Mesendoderm (in vitro differentiated cells): ENCODE measurements around the gene TST.

Source experiments
- DNase-seq: peaks from one replicate; pipeline ENCODE4 v3.0.0; 2013
- H2AK5ac ChIP-seq: 2 replicates; pipeline ENCODE4 v1.6.1; 2013; ENCODE audit warnings: low read length, inconsistent platforms
- H2BK120ac ChIP-seq: 2 replicates; pipeline ENCODE4 v1.6.1; 2013; ENCODE audit warnings: low read depth, mild to moderate bottlenecking, low read length, moderate library complexity, mixed read lengths
- H2BK15ac ChIP-seq: replicated peaks from 2 replicates; pipeline ENCODE4 v1.6.1; 2013; ENCODE audit warnings: low read depth, mild to moderate bottlenecking, moderate library complexity
- H2BK5ac ChIP-seq: 2 replicates; pipeline ENCODE4 v1.6.1; 2013; ENCODE audit warnings: low read length, inconsistent platforms
- H3K18ac ChIP-seq: 2 replicates; pipeline ENCODE4 v1.6.1; 2013; ENCODE audit warnings: mild to moderate bottlenecking, low read length, mixed read lengths
- H3K23ac ChIP-seq: one replicate; pipeline ENCODE4 v1.6.1; 2013; ENCODE audit warnings: low read length
- H3K27ac ChIP-seq: 2 replicates; pipeline ENCODE4 v1.5.1; 2013; ENCODE audit warnings: low read depth, mild to moderate bottlenecking, inconsistent platforms, low read length, moderate library complexity
- H3K27me3 ChIP-seq: 2 replicates; pipeline ENCODE4 v1.6.1; 2013; ENCODE audit warnings: low read length, control low read depth, mild to moderate bottlenecking, inconsistent platforms; ENCODE audit not compliant: insufficient read depth, poor library complexity
- H3K36me3 ChIP-seq: 2 replicates; pipeline ENCODE4 v1.6.1; 2013; ENCODE audit warnings: low read length, inconsistent platforms; ENCODE audit not compliant: control insufficient read depth, insufficient read depth
- H3K4ac ChIP-seq: one replicate; pipeline ENCODE4 v1.6.1; 2013; ENCODE audit warnings: low read depth, mild to moderate bottlenecking, low read length, moderate library complexity
- H3K4me1 ChIP-seq: 2 replicates; pipeline ENCODE4 v1.6.1; 2013; ENCODE audit warnings: low read depth, low read length, inconsistent platforms; ENCODE audit not compliant: control insufficient read depth
- H3K4me2 ChIP-seq: 2 replicates; pipeline ENCODE4 v1.6.1; 2013; ENCODE audit warnings: low read length
- H3K4me3 ChIP-seq: 2 replicates; pipeline ENCODE4 v1.5.1; 2013; ENCODE audit warnings: mild to moderate bottlenecking, low read length
- H3K56ac ChIP-seq: one replicate; pipeline ENCODE4 v1.6.1; 2013; ENCODE audit warnings: low read length
- H3K79me1 ChIP-seq: 2 replicates; pipeline ENCODE4 v1.6.1; 2013; ENCODE audit warnings: low read length, inconsistent platforms
- H3K79me2 ChIP-seq: 2 replicates; pipeline ENCODE4 v1.6.1; 2013; ENCODE audit warnings: mild to moderate bottlenecking, low read length; ENCODE audit not compliant: control insufficient read depth, insufficient read depth
- H3K9ac ChIP-seq: 2 replicates; pipeline ENCODE4 v1.6.1; 2013; ENCODE audit warnings: low read length, inconsistent platforms
- H4K5ac ChIP-seq: one replicate; pipeline ENCODE4 v1.6.1; 2013; ENCODE audit warnings: low read length
- H4K8ac ChIP-seq: one replicate; pipeline ENCODE4 v1.6.1; 2013; ENCODE audit warnings: low read depth, mild to moderate bottlenecking, control low read depth, low read length, moderate library complexity
- WGBS: extraction: QIAGEN DNeasy Blood & Tissue Kit; methylation state at CpG from one replicate; pipeline ENCODE4 v1.1.7; 2013; ENCODE audit warnings: low lambda C conversion rate, missing lambda C conversion rate; ENCODE audit not compliant: insufficient coverage; ENCODE audit errors: extremely low coverage; 5-methylcytosine and 5-hydroxymethylcytosine counted together

The TST gene

DNA sequence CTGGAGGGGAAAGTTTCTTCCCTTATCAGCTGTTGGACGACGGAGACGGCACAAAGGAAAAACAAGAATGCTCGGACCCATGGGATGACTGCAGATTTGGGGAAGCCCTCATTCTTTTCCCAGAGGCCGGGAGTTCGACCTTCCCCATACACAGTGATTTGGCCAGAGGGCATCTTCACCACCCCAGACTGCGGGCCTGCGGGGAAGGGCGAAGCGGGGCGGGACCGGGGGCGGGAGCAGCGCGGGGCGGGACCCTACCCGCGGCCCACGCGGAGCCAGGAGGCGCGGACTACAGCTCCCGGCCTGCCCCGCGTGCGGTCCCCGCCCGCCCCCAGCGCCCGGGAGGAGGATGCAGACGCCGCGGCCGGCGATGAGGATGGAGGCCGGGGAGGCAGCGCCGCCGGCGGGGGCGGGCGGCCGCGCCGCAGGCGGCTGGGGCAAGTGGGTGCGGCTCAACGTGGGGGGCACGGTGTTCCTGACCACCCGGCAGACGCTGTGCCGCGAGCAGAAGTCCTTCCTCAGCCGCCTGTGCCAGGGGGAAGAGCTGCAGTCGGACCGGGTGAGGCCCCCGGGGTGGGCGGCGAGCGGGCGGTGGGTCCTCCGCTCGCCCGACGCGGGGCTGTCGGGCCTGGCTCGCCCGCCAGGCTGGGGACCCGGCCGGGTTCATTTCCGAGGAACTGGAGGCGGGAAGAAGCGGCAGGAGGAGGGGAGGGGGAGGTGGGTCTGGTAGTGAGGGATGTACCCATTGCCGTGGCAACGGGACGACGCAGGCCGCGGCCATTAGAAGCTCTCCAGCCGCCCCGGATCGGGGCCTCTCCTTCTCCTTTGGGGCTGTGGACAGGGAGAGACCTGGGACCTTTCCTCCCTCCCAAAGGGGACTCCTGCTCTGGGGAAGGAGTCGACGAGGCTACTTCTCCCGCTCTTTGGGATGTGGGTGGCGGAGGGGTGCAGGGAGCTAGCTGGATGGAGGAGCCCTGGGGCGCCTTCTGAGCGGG is 32.4 kb upstream of the TST start, which contains the start of gene KCTD17:
Gene KCTD17, plus strand, starts transcription at position 352 of the 995 bp plus-strand sequence. Its CDS starts 19 bp downstream, at position 371.
- H4K8ac ChIP-seq, result no peak within 1 kb of the TSS
- no peak within 1 kb of the TSS for H2BK5ac ChIP-seq
- H3K23ac ChIP-seq, result no peak within 1 kb of the TSS
- H3K36me3 ChIP-seq, result no peaks in the 10 kb centered on the region
- H3K56ac ChIP-seq, result peak within 1 kb of the TSS; percentile 84
- no peaks in the 10 kb centered on the region for H3K79me2 ChIP-seq
- no peak within 1 kb of the TSS for H2AK5ac ChIP-seq
- no peak within 1 kb of the TSS for H3K27ac ChIP-seq
- H3K18ac ChIP-seq, result no peak within 1 kb of the TSS
- H3K27me3 ChIP-seq, result no peaks in the 10 kb centered on the region
- no peak within 1 kb of the TSS for H3K4ac ChIP-seq
- no peak within 1 kb of the TSS for H2BK120ac ChIP-seq
- no peak within 1 kb of the TSS for H4K5ac ChIP-seq
- WGBS, result no CpG with 5 or more reads among the region's 89 CpGs
- H3K4me2 ChIP-seq, result peak within 1 kb of the TSS; percentile 57
- DNase-seq, result peak; percentile 76
- no peak within 1 kb of the TSS for H2BK15ac ChIP-seq
- H3K79me1 ChIP-seq, result no peaks in the 10 kb centered on the region
- H3K4me3 ChIP-seq, result peak within 1 kb of the TSS; percentile 73
- no peaks in the 10 kb centered on the region for H3K4me1 ChIP-seq
- peak within 1 kb of the TSS; percentile 77 for H3K9ac ChIP-seq

DNA sequence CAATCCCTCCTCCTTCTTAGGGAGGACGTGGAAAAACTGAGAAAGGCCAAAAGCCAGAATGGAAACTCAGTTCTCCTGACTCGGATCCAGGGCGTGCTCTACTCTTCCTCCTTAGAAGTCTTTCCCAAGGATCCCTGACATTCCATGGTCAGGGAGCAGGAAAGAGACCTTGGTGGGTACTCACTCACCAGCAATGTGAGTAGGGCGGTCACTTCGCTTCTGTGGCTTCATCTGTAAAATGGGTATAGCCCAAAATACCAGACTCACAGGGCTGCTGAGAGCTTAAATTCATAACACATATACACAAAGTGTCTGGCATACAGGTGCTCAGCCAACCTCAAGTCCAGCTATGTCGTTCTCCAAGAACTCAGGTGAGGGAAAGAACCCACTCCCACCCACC is 31.7 kb upstream of the TST start:
- Histone ChIP-seq H3K79me2 (no peaks in the 10 kb centered on the region), H3K4me2 (no peak overlapping the region), H3K4ac (no peak overlapping the region), H3K36me3 (no peaks in the 10 kb centered on the region), H4K8ac (no peak overlapping the region), H2BK120ac (no peak overlapping the region), H3K4me3 (no peak overlapping the region), H2BK15ac (no peak overlapping the region), H3K79me1 (no peaks in the 10 kb centered on the region), H3K56ac (no peak overlapping the region), H3K27ac (no peak overlapping the region), H2AK5ac (no peak overlapping the region), H3K27me3 (no peaks in the 10 kb centered on the region), H3K18ac (no peak overlapping the region), H2BK5ac (no peak overlapping the region), H3K9ac (no peak overlapping the region), H4K5ac (no peak overlapping the region), H3K23ac (no peak overlapping the region), H3K4me1 (no peaks in the 10 kb centered on the region)
- no peak for DNase-seq
- no CpG with 5 or more reads among the region's 6 CpGs for WGBS

DNA sequence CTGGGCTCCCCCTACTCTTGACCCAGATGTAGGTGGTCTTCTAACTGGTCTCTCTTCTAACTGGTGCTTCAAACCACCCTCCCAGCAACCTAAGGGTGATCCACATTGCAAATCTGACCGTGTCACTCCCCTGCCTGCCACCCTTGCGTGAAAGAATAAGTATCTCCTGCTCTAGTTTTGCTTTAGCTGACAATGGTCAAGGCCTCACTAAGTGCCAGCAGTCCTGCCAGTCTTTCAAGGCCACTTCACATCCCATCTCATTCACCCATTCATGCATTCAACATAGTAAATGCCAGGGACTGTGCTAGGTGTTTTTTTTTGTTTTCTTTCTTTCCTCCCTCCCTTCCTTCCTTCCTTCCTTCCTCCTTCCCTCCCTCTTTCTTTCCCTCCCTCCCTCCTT is 30.0 kb upstream of the TST start:
- H3K4me3 ChIP-seq, result no peak overlapping the region
- no peak overlapping the region for H2BK15ac ChIP-seq
- H3K79me1 ChIP-seq, result no peaks in the 10 kb centered on the region
- H2BK5ac ChIP-seq, result no peak overlapping the region
- H3K27me3 ChIP-seq, result no peaks in the 10 kb centered on the region
- no peak overlapping the region for H3K56ac ChIP-seq
- H3K23ac ChIP-seq, result no peak overlapping the region
- H2BK120ac ChIP-seq, result no peak overlapping the region
- no peak overlapping the region for H2AK5ac ChIP-seq
- H3K79me2 ChIP-seq, result no peaks in the 10 kb centered on the region
- H3K4ac ChIP-seq, result no peak overlapping the region
- no peak overlapping the region for H3K9ac ChIP-seq
- no peak overlapping the region for H3K4me2 ChIP-seq
- H3K18ac ChIP-seq, result no peak overlapping the region
- no peak overlapping the region for H3K27ac ChIP-seq
- no CpG with 5 or more reads among the region's 2 CpGs for WGBS
- no peak for DNase-seq
- no peak overlapping the region for H4K8ac ChIP-seq
- no peaks in the 10 kb centered on the region for H3K36me3 ChIP-seq
- no peaks in the 10 kb centered on the region for H3K4me1 ChIP-seq
- no peak overlapping the region for H4K5ac ChIP-seq

- Histone ChIP-seq H3K23ac (no peak overlapping the region), H3K79me1 (no peaks in the 10 kb centered on the region), H3K4me3 (no peak overlapping the region), H2BK5ac (no peak overlapping the region), H3K27me3 (no peaks in the 10 kb centered on the region), H3K27ac (no peak overlapping the region), H4K8ac (no peak overlapping the region), H3K4ac (no peak overlapping the region), H4K5ac (no peak overlapping the region), H3K4me2 (no peak overlapping the region), H2AK5ac (no peak overlapping the region), H3K79me2 (no peaks in the 10 kb centered on the region), H3K18ac (no peak overlapping the region), H3K9ac (no peak overlapping the region), H2BK120ac (no peak overlapping the region), H3K4me1 (no peaks in the 10 kb centered on the region), H2BK15ac (no peak overlapping the region), H3K56ac (no peak overlapping the region), H3K36me3 (no peaks in the 10 kb centered on the region)
- peak; percentile 57 for DNase-seq
- WGBS, result no CpG with 5 or more reads among the region's 6 CpGs
These were observed 28.9 kb upstream of the TST start for GRCh38 chr22:37048133-37048532.

DNA sequence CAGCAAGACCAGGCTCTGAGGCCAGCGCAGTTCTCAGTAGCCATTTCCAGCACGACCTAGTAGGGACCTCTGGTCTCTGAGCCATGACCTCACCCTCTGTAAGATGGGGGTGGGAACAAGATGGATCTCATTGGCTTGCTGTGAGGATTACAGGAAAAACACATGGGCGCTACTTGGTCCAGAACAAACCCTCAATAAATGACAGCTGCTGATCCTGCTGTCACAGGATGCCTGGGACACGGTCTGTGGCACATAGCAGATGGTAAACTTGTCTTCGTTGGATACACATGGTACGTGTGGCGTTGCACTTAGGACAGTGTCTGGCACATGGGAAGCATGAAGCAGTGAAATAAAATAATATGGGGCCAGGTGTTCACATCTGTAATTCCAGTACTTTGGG is 27.8 kb upstream of the TST start:
- no peak overlapping the region for H2BK5ac ChIP-seq
- no peak overlapping the region for H2AK5ac ChIP-seq
- H3K56ac ChIP-seq, result no peak overlapping the region
- H3K9ac ChIP-seq, result no peak overlapping the region
- H3K36me3 ChIP-seq, result no peaks in the 10 kb centered on the region
- no CpG with 5 or more reads among the region's 7 CpGs for whole genome bisulfite sequencing
- no peak overlapping the region for H3K27ac ChIP-seq
- H3K4ac ChIP-seq, result no peak overlapping the region
- no peaks in the 10 kb centered on the region for H3K79me2 ChIP-seq
- H3K4me2 ChIP-seq, result no peak overlapping the region
- no peak overlapping the region for H4K5ac ChIP-seq
- H2BK120ac ChIP-seq, result no peak overlapping the region
- no peaks in the 10 kb centered on the region for H3K79me1 ChIP-seq
- DNase-seq, result no peak
- no peaks in the 10 kb centered on the region for H3K27me3 ChIP-seq
- H2BK15ac ChIP-seq, result no peak overlapping the region
- no peak overlapping the region for H4K8ac ChIP-seq
- H3K4me3 ChIP-seq, result no peak overlapping the region
- H3K18ac ChIP-seq, result no peak overlapping the region
- H3K4me1 ChIP-seq, result no peaks in the 10 kb centered on the region
- no peak overlapping the region for H3K23ac ChIP-seq
